MCF 10A (cell line): Measurements from ENCODE around the gene DISP3. TPM values are rescaled to one million over a fixed set of nuclear protein-coding genes. Genes with fewer than 3 reads are reported as not detected.

Experiments
- BruUV-seq: library from RNA; stranded (reverse); fragments of 400-500 nt; replicated peaks from 2 replicates; lab custom pipeline; 2021; lab: Mats Ljungman, UMichigan
- CTCF ChIA-PET: fragments of 300-600 bp; sonication (Branson Sonifier 250); formaldehyde crosslinking; extraction: SDS; loops from one replicate; lab custom pipeline; 2021; ENCODE audit warnings: antibody characterized with exemption, inconsistent platforms; lab: Yijun Ruan, JAX
- POLR2A ChIA-PET: fragments of 300-600, 350-650 bp; sonication (Branson Sonifier 250); formaldehyde crosslinking; extraction: SDS; loops from one replicate; lab custom pipeline; 2020; ENCODE audit warnings: antibody characterized with exemption, inconsistent platforms; lab: Yijun Ruan, JAX
- DNase-seq: peaks from one replicate; pipeline ENCODE4 v3.0.0-alpha.2; 2018; ENCODE audit not compliant: unreplicated experiment
- H3K27ac Mint-ChIP-seq: one replicate; pipeline ENCODE4 v1.8.0; 2022; ENCODE audit warnings: mild to moderate bottlenecking, low read depth, mixed read lengths; ENCODE audit not compliant: unreplicated experiment
- H3K27me3 Mint-ChIP-seq: one replicate; pipeline ENCODE4 v1.8.0; 2022; ENCODE audit warnings: mixed read lengths; ENCODE audit not compliant: insufficient read depth, unreplicated experiment
- H3K36me3 Mint-ChIP-seq: one replicate; pipeline ENCODE4 v1.8.0; 2022; ENCODE audit warnings: mild to moderate bottlenecking, moderate library complexity, mixed read lengths; ENCODE audit not compliant: insufficient read depth, unreplicated experiment
- H3K4me1 Mint-ChIP-seq: one replicate; pipeline ENCODE4 v1.8.0; 2022; ENCODE audit warnings: mixed read lengths; ENCODE audit not compliant: insufficient read depth, unreplicated experiment
- H3K4me3 Mint-ChIP-seq: one replicate; pipeline ENCODE4 v1.8.0; 2022; ENCODE audit warnings: mild to moderate bottlenecking, moderate library complexity, mixed read lengths; ENCODE audit not compliant: unreplicated experiment
- H3K9me3 Mint-ChIP-seq: one replicate; pipeline ENCODE4 v1.8.0; 2022; ENCODE audit warnings: mixed read lengths; ENCODE audit not compliant: unreplicated experiment
- CTCF ChIP-seq: fragments of 200-600 bp; IDR thresholded peaks from one replicate; pipeline ENCODE4 v1.8.0; 2022; ENCODE audit warnings: antibody characterized with exemption, mild to moderate bottlenecking; ENCODE audit not compliant: unreplicated experiment
- intact Hi-C: fragments of 100-400 bp; cut with micrococcal nuclease; formaldehyde crosslinking; loops from 2 replicates; pipeline ENCODE4 v1.14.1; 2022
- total RNA-seq: library from RNA; stranded (reverse); gene quantifications from 2 replicates; pipeline ENCODE4 v1.2.3, GENCODE V29; 2022

Gene DISP3
- total RNA-seq, 1 experiment from 2014 or later, result 0.09 TPM

GRCh38 chr1:11458811-11459275, 20.1 kb upstream of the DISP3 start:
- intact Hi-C loops, result no loop called here
- DNase-seq, result no peak
- TF ChIP-seq CTCF, result no peak
- H3K27ac Mint-ChIP-seq, result no peak overlapping the region
- no peaks in the 10 kb centered on the region for H3K4me1 Mint-ChIP-seq
- CTCF ChIA-PET, result interaction anchor here (0.6 to 1.0 kb wide), 2 partner anchors 21 to 183 kb away, joined by 3 read pairs; no protein-coding TSS in a partner anchor
- POLR2A ChIA-PET, result interaction anchor here (0.7 kb wide), 1 partner anchor 176 kb away, joined by 5 read pairs; no protein-coding TSS in a partner anchor
- no peaks in the 10 kb centered on the region for H3K9me3 Mint-ChIP-seq
- BruUV-seq, result no TSS peak
- peaks cover 89% of the 10 kb centered on the region for H3K27me3 Mint-ChIP-seq
- no peak overlapping the region for H3K4me3 Mint-ChIP-seq
- H3K36me3 Mint-ChIP-seq, result no peaks in the 10 kb centered on the region

GRCh38 chr1:11461531-11462137, 17.3 kb upstream of the DISP3 start:
- no peak overlapping the region for H3K27ac Mint-ChIP-seq
- no peaks in the 10 kb centered on the region for H3K36me3 Mint-ChIP-seq
- intact Hi-C loops, result no loop called here
- POLR2A ChIA-PET, result no interaction called here
- no peak overlapping the region for H3K4me3 Mint-ChIP-seq
- H3K9me3 Mint-ChIP-seq, result no peaks in the 10 kb centered on the region
- DNase-seq, result no peak
- H3K4me1 Mint-ChIP-seq, result no peaks in the 10 kb centered on the region
- peaks cover 90% of the 10 kb centered on the region for H3K27me3 Mint-ChIP-seq
- no TSS peak for BruUV-seq
- no peak for TF ChIP-seq CTCF
- CTCF ChIA-PET, result no interaction called here

DNA sequence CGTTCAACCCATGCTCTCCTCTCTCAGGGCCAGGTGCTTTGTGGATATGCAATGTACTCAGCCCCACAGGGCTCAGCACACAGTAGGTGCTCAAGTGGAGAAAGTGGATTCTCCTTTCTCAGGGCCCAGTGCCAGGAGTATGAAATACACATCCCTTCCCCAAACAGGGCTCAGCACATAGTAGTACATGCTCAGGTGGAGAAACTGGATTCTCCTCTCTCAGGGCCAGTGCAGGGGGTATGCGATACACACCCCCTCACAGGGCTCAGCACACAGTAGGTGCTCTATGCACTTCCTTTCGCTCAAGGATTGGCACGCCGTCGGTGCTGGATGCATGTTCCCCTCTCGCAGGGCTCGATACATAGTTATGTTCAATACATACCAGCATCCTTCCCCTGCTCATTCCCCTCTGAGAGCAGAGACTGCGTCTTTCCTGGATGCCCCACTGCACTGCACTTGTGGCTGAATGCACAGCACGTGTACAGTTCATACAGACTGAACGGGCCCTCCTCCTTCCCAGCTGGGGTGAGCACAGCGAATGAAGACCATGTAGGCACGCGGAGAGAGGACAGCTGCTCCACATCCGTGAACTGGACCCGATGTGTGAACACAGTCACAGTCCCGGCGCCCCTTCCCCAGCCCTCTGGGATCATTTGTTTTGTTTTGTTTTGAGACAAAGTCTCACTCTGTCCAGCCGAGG, 16.6 kb upstream of the DISP3 start:
- Mint-ChIP-seq H3K9me3 (no peaks in the 10 kb centered on the region), H3K4me3 (no peak overlapping the region), H3K27me3 (peaks cover 84% of the 10 kb centered on the region), H3K4me1 (no peaks in the 10 kb centered on the region), H3K36me3 (no peaks in the 10 kb centered on the region), H3K27ac (no peak overlapping the region)
- ChIA-PET CTCF (interaction anchor here (0.5 kb wide), 1 partner anchor 665 kb away, joined by 3 read pairs; no protein-coding TSS in a partner anchor), POLR2A (no interaction called here)
- BruUV-seq, result no TSS peak
- intact Hi-C loops, result no loop called here
- no peak for TF ChIP-seq CTCF
- no peak for DNase-seq

GRCh38 chr1:11463177-11463576, 15.8 kb upstream of the DISP3 start:
- Mint-ChIP-seq H3K27me3 (peaks cover 84% of the 10 kb centered on the region), H3K9me3 (no peaks in the 10 kb centered on the region), H3K4me1 (no peaks in the 10 kb centered on the region), H3K36me3 (no peaks in the 10 kb centered on the region), H3K4me3 (no peak overlapping the region), H3K27ac (no peak overlapping the region)
- ChIA-PET CTCF (no interaction called here), POLR2A (no interaction called here)
- no TSS peak for BruUV-seq
- TF ChIP-seq CTCF, result no peak
- DNase-seq, result no peak
- intact Hi-C loops, result no loop called here
